ENCODE data around the gene TEX2.
A peak's percentile ranks its signal among the peaks of the same experiment; 100 is the strongest.

The TEX2 gene

GRCh38 chr17:64269687-64270649, 6.9 kb upstream of the TEX2 start:
- no peak for DNase-seq

DNA sequence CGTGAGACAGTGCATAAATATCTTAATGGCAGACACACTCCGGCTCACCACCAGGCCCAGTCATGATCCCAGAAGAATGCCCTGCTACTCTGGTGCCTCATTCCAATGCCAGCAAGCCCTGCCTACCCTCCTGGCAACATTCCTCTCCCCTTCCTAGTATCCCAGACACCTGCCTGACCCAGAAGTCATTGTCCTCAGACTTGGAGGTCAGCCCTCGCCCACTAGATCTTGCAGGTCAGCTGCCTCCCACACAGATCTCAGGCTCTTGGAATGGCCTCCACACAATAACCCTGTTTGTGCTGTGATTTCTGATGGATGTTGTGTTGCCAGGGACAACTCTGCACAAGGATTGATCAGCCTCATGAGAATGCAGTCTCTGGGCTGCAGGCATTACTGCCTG, 1.8 kb upstream of the TEX2 start:
- DNase-seq = no peak

- peak; percentile 39 for DNase-seq
Measured at GRCh38 chr17:64262198-64262999, 661 bp downstream of the TEX2 start.

DNA sequence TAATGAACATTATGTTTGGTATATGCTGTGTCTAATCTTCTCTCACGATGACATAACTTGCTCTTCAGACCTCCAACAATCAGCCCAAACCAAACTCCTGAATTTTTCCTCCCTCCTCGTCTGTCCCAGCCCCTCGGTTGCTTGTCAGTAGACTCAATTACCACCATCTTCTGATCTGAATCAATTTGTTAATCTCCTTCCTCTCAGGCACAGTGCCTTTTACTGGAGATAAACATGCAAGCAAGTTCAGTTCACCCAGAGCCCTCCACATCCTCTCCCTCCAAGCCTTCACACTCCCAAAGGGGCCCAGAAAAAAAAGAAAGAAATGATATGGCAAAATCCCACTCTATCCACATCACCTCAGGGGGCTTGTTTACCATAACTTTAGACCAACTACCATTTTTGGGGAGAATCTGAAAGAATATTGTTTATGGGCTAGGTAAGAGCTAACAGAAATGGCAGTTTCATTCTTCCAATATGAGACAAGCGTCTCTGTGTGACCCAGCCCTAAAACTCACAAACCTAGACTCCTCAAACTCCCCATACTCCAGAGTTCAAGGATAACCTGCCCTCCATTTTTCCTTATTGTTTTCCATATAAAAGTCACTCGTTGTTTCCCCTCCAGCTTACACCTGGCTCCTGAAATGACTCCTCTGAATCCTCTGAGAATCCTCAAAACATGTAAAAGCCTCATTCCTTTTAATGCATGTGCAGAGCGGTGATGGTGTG, 1.5 kb downstream of the TEX2 start:
- no peak for DNase-seq

DNA sequence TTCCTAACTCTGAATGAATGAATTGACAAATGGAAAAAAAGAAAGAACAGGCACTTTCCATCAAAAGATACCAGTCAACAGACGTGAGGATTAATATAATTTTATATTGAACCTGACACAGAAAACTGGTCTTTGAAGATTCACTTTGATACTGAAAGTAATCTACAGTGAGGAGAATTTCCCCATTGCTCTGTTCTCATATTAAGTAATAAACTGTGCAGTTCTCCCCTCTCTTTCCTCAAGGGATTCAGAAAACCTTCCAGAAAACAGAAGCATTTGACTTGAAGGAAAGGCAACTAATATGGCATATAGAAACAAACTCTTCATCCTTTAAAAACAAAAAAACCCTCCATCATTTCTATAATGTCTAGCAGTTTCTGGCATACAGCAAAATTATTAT, 2.2 kb downstream of the TEX2 start:
- no peak for DNase-seq

- DNase-seq = no peak
Measured at GRCh38 chr17:64259922-64260321, 3.1 kb downstream of the TEX2 start.

DNA sequence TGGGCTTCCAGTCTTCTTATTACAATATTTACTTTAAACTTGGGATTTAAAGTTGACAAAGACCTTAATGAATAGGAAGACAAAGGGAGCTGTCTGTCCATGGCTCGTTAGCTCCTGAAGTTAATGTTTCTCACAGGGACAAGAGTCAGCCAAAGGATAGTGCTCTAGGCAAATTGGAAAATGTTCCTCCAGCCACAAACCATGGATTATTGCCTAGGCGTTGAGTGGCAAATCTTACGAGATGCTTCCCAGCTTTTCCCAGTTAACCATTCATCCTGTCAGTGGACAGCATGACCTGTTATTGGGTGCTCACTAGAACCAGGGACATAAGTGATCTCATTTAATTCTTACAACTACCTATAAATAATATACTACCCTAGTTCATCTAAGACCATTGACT, 3.6 kb downstream of the TEX2 start:
- DNase-seq = no peak

DNA sequence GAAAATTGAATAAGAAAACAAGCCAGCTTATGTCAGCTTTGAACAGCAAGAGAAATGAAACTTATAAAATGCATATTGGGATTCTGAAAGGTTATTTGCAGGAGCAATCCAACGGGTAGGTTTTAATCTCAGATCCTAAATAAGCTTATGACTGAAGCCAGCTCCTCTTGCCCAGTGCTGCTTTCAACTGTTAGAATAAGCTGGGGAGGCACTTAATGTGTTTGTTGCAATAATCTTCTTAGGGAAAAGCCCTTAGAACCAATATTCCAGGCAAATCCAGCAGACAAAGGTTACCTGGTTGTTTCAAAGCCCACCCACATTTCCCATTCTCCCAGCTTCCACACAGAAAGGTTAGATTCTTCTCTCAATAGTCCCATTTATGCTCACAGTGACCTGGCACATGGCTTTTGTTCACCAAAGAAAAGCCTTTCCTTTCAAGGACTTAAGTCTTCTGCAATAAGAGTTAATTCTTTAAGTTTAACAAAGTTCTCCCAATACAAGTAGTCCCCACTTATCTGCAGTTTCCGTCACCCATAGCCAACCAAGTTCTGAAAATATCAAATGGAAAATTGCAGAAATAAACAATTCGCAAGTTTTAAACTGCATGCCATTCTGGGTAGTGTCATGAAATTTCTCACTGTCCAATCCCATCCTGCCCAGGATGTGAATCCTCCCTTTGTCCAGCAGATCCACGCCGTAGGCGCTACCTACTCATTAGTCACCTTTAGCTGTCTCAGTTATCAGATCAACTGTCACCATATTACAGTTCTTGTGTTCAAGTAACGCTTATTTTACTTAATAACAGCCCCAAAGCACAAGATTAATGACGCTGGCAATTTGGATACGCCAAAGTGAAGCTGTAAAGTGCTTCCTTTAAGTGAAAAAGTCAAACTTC, 5.9 kb downstream of the TEX2 start:
- DNase-seq = no peak

DNA sequence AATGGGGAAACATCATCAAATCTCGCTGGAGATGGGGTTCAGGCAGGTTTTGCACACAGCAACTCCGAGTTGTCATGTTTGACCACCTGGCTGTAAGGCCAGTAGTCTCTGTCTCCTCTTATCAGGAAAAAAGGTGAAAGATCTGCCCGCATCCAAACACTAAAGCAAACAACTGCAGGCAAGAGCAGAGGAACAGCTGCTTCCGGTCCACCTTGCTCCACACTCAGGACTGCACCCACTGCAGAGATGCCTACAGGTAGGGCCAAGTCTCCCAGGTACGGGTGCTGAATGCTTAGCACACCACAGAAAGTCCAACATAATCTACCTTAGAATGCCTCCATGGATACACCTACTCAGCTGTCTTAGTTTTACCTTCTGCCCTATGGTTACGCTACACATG, 7.3 kb downstream of the TEX2 start:
- DNase-seq = no peak

DNA sequence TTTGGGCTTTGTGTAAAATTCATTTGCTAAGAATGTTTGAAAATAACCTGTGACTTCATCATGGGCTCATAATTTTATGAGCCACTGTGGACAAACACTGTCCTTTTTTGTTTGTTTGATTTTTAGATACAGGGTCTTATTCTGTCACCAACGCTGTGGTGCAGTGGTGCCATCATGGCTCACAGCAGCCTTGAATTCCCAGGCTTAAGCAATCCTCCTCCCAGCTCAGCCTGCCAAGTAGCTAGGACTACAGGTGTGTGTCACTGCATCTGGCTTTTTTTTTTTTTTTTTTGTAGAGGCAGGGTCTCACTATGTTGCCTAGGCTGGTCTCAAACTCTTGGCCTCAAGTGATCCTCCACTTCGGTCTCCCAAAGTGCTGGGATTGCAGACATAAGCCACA, 8.3 kb downstream of the TEX2 start:
- DNase-seq = no peak

DNA sequence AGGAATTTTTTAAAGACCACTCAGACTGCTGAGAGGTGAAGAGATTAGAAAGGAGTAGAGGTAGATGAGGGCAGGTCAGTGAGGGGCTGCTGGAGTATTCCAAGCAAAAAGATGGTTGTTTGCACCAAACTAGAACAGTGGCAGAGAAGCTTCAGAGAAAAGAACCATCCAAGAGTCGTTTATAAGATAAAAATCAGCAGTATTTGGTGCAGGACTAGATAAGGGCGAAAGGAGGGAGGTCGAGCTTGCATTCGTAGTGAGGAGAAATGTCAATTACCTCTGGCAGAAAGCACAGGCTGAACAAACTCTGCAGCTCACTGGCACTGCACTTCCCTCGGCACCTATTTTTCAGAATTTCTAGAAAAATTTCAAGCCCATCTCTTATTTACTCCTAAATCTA, 9.6 kb downstream of the TEX2 start:
- no peak for DNase-seq

GRCh38 chr17:64252831-64253230, 10.2 kb downstream of the TEX2 start:
- no peak for DNase-seq

- no peak for DNase-seq
Measured at GRCh38 chr17:64250233-64250835, 12.7 kb downstream of the TEX2 start.

DNA sequence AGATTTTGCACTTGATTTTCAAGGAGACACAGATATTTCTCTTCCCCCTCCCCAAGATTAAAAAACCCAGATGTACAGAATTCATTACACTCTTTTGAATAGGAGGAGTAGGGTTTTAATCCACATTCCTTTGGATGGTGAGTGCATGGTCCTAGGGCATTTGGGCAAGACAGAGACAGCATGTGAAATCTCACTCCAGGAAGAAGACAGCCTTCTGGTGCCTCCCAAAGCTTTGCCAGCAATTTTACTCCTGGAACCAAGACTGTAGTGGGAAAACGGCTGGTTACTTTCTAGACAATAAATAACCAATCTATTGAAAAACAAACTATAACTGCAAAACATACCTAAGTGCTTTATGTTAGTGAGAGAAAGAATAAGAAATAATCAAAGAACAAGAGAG, 15.2 kb downstream of the TEX2 start:
- DNase-seq = no peak

DNA sequence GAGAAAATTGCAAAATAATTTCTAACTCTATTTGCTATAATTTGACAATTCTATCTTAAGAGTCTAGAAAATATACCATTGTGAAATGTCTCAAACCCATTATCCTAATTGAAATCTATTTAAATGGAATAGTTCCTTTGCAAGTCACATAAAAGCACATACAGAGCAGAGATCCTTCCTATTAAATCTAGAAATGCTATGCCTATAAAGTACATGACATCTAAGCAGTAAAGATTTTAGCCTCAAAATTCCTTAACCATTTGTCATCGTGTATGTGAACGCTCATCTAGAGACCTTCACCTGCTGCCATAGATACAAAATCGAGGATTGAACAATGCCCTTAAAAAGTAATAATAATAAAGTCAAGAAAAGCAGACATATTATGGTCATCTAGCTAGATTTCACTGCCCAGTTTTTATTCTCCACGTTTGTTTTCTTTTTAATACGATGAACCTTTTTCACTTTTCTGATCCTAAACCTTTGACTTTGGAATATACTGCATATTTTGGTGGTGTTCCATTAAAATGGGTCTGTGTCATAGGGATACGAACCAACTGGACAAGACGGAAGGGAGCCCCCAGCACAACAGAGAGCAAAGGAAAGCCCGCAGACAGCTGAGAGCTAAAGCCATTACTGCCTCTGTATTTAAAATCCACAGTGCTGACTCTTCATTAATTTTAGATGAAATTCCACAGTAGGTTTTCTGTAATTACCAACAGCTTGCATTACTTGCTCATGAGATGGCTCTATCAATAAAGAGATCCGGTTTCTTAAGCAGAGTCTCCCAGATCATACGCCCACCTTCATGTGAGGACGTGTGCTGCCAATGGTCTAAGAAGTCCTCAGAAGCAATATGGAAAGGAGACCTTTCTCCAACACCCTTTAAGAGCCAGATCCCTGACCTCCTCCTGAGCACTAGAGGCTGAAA, 17.6 kb downstream of the TEX2 start:
- DNase-seq = no peak

DNA sequence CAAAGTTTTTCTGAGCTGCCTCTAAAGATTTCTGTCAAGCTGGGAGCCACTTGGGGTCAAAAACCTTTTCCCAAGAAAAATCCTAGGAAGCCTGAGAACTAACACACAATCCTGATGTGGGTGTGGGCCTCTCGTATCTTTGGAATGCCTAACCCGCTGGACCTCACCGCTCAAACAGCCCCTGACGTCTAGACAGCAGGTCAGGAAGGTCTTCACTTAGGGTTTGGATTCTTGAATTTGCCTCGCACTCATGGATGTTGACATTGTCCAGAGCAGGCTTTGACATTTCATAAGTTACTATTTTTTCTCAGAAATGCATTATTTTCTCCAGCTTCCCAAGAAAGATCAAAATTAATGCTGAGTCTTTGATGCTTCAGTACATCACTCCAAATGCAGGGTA, 18.9 kb downstream of the TEX2 start:
- DNase-seq = no peak

DNA sequence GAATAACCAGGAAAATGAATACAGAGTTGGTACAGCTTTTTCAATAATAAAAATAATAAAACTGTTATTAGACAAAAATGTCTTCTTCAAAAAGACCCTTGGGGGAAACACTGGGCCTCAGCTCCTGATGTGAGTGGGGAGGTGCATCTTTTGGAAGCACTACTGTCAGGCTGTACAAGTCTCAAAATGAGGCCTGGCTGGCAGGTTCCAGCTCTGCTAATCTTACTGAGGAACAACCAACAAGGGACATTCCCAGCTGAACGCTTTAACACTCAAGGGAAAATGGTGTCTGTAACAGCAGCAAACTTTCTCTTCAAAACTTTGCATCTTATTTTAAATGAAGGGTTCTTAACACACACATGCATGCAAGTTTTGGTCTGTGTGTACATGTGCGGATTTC, 19.7 kb downstream of the TEX2 start:
- no peak for DNase-seq

GRCh38 chr17:64242633-64243032, 20.4 kb downstream of the TEX2 start:
- DNase-seq = no peak

GRCh38 chr17:64240741-64241347, 22.2 kb downstream of the TEX2 start:
- no peak for DNase-seq

GRCh38 chr17:64240261-64240740, 22.8 kb downstream of the TEX2 start:
- no peak for DNase-seq

All from 8988T (cell line).